ENCODE measurements around the gene ARG2. TPM values are rescaled to one million over a fixed set of nuclear protein-coding genes. Genes with fewer than 3 reads are reported as not detected.

The ARG2 gene
- total RNA-seq, 2 donors from 2014 or later: 2.8 to 12.5 TPM

GRCh38 chr14:67698179-67698578, 78.5 kb downstream of the ARG2 start:
- H3K4me1 ChIP-seq (ENCODE audit: control insufficient read depth in 1 of 2, low read depth in 2 of 2): peaks cover 0 to 10% of the 10 kb centered on the region in 2 donors
- ATAC-seq (ENCODE audit: insufficient number of reproducible peaks, low FRiP score, low read depth) (no peak), DNase-seq (ENCODE audit: low spot score) (no peak)
- H3K36me3 ChIP-seq: no peaks in the 10 kb centered on the region
- H3K4me3 ChIP-seq: no peak overlapping the region
- no peak for TF ChIP-seq CTCF (IDR thresholded peaks at IDR 0.05)
- no peak overlapping the region for H3K27ac ChIP-seq
- no peaks in the 10 kb centered on the region for H3K9me3 ChIP-seq
- no peaks in the 10 kb centered on the region for H3K27me3 ChIP-seq (replicated peaks; ENCODE audit: insufficient read depth)

Other genes with a start within 250 kb of the ARG2 start
- 1 to 10 TPM; 2.0 to 5.9 TPM for gene PLEK2, start 207.8 kb upstream of the ARG2 start, total RNA-seq
- 1 to 10 TPM; 2.1 to 4.1 TPM for gene TMEM229B, start 131.2 kb upstream of the ARG2 start, total RNA-seq
- gene PLEKHH1, start 86.6 kb upstream of the ARG2 start, total RNA-seq: 1 to 10 TPM; 1.4 to 3.8 TPM
- gene PIGH, start 19.7 kb upstream of the ARG2 start, total RNA-seq: 10 to 100 TPM; 32.7 to 34.5 TPM
- gene VTI1B, start 54.7 kb downstream of the ARG2 start, total RNA-seq: 10 to 100 TPM; 47.9 to 58.3 TPM
- 10 to 100 TPM; 43.2 to 51.6 TPM for gene RDH11, start 75.8 kb downstream of the ARG2 start, total RNA-seq
- gene RDH12, start 82.0 kb downstream of the ARG2 start, total RNA-seq: not detected
- 10 to 100 TPM; 22.6 to 32.5 TPM for gene ZFYVE26, start 196.7 kb downstream of the ARG2 start, total RNA-seq
- 10 to 100 TPM in 1 of 2 donors, 1 to 10 TPM in 1; 9.3 to 12.1 TPM for gene RAD51B, start 199.9 kb downstream of the ARG2 start, total RNA-seq